ENCODE measurements around the gene CAMK1D.

Gene CAMK1D

GRCh38 chr10:12564173-12564572, 214.8 kb downstream of the CAMK1D start:
- DNase-seq = no peak

- no peak for DNase-seq
Measured at GRCh38 chr10:12566161-12567115, 217.1 kb downstream of the CAMK1D start.

DNA sequence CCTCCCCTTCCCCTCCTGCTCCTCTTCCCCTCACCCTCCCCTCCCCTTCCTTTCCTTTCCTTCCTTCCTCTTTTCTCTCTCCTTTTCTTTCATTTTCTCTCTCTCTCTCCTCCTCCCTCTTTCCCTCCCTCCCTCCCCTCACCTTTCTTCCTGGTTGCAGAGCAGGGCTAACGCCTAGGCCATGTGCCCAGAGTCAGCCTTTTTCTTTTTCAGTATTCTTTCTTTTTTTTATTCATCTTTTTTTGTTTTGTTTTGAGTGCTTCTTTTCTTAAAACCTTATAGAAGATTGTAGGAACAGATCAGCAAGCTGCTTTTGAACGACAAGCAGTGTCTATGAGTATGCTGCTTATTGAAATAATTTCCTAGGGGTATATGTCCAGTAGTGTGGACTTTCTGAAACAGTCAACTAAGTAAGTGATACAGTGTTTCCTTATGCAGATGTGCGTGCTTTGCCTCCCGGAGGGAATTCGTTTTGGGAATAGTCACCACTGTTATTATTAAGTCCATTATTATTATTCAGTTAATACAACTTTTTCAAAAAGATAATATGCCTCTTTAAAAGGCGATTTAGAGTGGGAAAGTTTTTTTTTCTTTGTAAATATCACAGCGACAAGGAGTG, 219.2 kb downstream of the CAMK1D start:
- DNase-seq = no peak

DNA sequence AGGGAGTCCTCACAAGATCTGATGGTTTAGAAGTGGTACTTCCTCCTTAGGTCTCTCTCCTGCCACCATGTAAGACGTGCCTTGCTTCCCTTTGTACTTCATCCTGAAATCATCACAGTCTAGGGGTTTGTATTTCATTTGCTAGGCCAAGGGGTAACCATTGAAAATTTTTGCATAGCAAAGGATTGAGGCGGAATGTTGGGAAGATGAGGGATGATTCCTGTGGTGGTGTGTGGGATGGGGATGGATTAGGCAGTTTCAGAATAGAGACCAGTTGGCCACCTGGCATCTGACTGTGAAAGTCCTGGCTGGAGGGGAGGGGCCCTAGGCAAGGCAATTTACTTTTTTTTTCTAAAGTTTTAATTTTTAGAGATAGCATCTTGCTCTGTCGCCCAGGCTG, 222.9 kb downstream of the CAMK1D start:
- no peak for DNase-seq

DNA sequence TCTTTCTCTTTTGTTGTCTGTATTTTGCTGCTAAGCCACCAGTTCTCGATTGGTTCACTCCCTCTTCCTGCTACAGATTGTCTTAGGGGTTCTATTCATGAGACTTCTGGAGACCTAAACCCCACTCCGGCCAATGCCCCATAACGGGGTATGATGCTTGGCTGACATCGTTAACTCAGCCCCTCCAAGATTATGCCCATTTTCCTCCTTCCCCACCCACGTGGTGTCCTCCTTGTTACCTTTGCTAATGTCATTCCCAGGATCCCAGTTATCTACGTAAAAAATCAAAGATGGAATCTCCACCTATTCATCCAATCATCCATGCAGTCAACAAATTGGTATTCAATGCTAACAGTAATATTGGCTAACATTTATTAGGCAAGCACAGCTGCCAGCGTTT, 228.3 kb downstream of the CAMK1D start:
- no peak for DNase-seq

DNA sequence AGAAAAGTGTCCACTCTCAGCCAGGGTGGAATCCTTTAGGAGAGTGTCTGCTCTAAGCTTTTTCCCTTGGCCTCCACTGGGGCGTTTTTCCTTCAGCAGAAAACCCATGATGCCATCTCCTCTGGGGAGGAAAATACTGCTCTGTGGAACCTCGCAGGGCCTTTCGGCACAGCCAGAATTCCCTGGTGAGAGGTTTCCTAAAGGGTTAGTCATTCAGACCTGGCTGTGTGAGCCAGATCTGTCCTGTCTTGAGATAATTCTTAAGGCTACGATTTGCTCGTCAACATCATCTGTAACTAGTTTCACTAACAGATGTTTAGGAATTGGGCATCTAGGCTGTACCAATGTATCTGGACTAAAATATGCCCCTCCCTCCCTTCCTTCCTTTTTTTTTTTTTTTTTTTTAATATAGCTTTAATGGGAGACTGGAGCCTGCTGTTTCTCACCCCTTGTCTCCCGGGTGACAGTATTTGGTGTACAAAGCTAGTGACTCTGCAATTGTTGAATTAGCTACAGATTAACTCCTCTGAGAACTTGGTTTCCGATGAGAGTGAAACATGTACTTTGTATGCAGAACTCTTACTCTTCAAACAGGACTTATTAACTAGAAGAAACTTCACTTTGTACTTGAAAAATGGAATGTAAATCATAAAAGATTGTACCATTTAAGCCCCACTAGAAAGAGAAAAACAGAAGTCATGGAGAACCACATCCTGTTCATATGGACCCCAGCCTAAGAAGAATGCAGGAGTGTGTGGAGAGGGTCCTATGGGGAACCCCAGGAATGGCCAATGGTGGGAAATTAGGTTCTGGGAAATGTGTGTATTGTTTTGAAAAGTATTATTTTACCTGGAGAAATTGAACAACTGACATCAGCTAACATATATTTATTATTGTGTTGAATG, 230.9 kb downstream of the CAMK1D start:
- DNase-seq = no peak

DNA sequence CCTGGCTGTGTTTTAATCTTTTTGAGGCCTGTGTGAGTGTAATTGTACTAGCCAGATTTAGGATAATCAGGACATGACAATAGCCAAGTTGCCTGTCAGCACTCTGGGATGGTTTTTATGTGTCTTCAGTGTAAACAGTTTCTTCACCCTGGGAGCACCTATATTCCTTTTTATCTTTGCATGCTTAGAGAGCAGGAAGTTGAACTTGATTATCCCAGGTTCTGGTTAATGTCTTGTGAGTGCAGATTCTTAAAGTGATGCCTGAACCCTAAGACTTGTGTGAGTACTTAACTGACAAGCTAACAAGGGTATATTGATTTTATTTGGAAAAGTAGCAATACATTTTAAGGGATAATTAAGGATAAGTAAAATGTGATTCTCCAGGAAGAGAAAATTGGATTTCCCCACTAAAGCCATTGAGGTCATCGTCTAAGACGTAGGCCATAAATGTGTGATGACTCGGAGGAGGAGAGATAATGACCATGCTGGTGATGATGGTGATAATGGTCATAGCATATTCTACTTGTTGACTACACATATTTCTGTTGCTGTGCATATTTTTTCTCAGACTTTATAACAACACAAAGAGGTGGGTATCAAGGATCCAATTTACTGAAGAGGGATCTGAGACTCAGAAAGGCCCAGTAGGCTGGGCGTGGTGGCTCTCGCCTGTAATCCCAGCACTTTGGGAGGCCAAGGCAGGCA, 234.7 kb downstream of the CAMK1D start:
- no peak for DNase-seq

DNA sequence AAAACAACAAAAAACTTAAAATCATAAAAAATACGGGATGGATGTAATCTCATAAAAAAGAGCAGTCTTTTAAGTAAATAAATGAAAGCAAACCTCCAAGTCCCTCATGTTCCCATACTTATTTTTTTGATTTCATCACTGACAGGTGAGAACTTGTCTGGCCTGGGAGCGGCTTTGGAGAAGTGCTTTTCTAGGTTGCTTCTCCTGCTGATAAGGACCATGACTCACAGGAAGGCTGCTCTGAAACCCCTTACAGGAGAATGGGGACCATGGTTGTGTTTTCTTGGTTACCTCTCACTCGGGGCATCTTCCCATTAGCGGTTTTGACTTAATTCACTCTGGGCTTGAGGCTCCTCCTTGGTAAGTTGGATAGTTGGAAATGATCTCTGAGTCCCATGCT, 237.4 kb downstream of the CAMK1D start:
- no peak for DNase-seq

GRCh38 chr10:12587451-12587888, 238.1 kb downstream of the CAMK1D start:
- DNase-seq = no peak

DNA sequence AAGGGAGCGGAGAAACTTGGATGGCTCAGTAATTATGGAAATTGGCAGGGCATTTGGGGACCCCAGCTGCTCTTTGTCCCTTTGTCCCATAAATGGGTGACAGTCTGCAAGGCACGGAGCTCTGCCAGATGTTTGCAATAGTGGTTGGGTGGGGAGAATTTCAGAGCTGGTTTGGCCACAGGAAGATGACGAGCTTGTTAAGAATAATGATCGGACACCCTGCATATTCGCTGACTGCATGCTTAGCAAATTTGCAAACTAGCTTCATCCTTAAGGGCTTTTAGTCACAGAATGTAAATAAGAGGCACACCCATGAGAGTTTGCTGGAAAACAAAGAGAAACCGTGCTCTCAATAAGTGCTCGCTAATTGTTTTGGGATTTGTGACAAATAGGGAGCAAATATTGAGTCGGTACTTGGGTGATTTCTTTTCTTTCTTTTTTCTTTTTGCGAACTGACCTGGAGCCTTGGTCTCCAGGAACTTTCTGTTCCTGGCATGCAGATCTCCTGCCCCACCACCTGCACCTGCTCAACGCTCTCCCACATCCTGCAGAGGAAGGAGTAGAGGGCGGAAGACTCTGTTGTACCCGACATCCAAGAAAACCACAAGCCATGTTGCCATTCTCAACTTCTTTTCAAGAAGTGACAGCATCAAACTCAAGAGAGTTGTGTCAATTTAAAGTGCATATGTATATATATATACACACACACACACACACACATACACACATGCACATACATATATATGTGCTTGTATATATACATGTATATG, 238.9 kb downstream of the CAMK1D start:
- DNase-seq = no peak

DNA sequence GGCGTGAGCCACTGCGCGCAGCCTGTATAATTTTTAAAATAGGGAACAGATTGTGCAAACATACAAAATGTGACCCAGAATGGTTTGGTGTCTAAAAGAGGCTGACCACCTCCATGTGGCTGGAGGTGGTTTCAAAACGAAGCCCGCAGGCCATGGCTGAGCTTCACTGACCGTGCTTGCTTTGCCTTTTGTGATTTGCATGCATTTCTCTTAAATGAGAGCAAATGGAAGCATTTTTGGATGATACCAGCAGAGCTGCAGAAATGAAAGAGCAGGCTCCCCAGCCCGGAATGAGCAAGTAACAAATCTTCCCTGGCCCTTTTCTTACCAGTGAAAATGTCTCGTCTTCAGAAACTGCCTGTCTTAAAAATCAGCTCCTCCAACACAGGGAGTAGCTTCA, 239.9 kb downstream of the CAMK1D start:
- DNase-seq = no peak

GRCh38 chr10:12589791-12590190, 240.4 kb downstream of the CAMK1D start:
- DNase-seq = no peak

- no peak for DNase-seq
Measured at GRCh38 chr10:12590675-12591659, 241.6 kb downstream of the CAMK1D start.

- no peak for DNase-seq
Measured at GRCh38 chr10:12592967-12593366, 243.6 kb downstream of the CAMK1D start.

GRCh38 chr10:12594448-12594944, 245.1 kb downstream of the CAMK1D start:
- DNase-seq = no peak

DNA sequence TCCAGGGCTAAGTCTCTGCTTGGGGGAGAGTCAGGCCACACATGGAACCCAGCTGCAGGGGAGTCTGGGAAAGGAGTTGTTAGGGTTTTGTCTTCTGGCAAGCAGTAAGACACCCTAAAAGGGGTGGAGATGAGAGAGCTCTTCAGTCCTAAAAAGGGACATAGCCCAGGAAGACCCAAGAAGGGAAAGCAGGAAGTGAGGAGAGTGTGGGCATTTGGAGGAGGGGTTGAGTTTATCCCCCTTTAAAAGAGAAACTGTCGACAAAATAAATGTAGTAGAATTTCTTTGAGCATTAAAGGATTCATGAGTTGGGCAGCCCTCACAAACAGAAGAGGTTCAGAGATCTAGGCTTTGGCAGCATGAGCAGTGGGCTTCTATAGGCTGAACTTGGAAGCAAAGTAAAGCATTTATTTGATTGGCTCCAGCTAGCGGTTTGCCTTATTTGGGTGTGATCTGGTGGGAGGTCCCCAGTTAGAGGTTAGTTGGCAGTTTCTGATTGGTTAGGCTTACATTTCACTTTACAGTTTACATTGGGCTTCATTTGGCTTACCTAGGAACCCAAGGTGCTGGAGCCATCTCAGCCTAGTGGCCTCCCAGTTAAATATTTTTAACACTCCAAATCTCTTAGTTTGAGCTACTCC, 246.7 kb downstream of the CAMK1D start:
- DNase-seq = no peak

- no peak for DNase-seq
Measured at GRCh38 chr10:12597176-12597575, 247.8 kb downstream of the CAMK1D start.

- no peak for DNase-seq
Measured at GRCh38 chr10:12597788-12598765, 248.7 kb downstream of the CAMK1D start.

All from stimulated activated CD4-positive, alpha-beta T cell treated with anti-CD3 and anti-CD28 coated beads, Interleukin-12 subunit alpha, Interleukin-12 subunit beta, amount 100 ng/mL, for 4 hours (primary cell).